Epithelial cell of prostate (primary cell): Measurements from ENCODE around the gene MAP3K5.
A peak's percentile ranks its signal among the peaks of the same experiment; 100 is the strongest.

Experiments used
- DNase-seq: peaks from one replicate; pipeline ENCODE4 v3.0.0-alpha.2; 2011; ENCODE audit warnings: low read depth, low spot score
- H3K27ac ChIP-seq: fragments of 450-650 bp; 2 replicates; pipeline ENCODE4 v1.5.1; 2017; ENCODE audit warnings: mild to moderate bottlenecking

MAP3K5 gene

GRCh38 chr6:136659991-136660499 is 132.2 kb downstream of the MAP3K5 start:
- H3K27ac ChIP-seq: no peak overlapping the region
- no peak for DNase-seq

GRCh38 chr6:136658711-136659110 is 133.6 kb downstream of the MAP3K5 start:
- H3K27ac ChIP-seq: no peak overlapping the region
- DNase-seq: no peak

DNA sequence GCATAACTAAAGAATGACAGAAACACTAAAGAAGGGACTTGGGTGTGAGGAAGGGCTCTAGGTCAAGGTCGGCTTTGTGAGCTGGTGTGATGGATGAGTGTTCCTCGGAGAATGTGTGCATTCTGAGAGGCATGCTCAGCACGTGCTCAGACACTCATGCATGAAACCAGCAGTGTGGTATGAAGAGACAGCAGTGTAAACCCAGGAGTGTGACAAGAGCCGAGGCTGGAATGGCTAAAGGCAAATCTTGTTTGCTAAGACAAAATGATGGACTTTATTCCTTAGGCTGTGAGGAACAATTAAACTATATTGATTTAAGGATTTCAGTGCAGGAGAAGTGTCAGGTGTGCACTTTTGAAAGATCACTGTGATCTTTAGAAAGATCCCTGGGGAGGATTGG is 134.6 kb downstream of the MAP3K5 start:
- H3K27ac ChIP-seq: no peak overlapping the region
- DNase-seq: no peak

- no peak for DNase-seq
- no peak overlapping the region for H3K27ac ChIP-seq
These were observed 136.2 kb downstream of the MAP3K5 start for GRCh38 chr6:136656121-136656520.

GRCh38 chr6:136655239-136656014 is 136.8 kb downstream of the MAP3K5 start:
- DNase-seq: no peak

DNA sequence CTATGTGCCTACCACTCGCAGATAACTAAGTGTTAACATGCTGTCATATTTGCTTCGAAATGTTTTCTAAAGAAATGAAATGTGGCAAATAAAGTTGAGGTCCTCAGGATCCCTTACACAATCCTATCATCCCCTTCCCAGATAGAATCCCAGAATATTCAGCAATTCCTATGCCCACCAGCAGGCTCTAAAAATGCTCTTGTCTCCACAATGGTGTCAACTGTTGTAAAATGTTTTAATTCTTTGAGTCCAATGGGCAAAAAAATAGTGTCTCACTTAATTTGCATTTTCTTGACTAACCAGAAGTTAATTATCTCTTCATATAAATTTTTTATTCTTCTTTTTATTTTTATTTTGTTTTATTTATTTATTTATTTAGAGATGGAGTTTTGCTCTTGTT is 138.2 kb downstream of the MAP3K5 start:
- DNase-seq: no peak
- no peak overlapping the region for H3K27ac ChIP-seq

More at GRCh38 chr6:136655239-136656014, 136.8 kb downstream of the MAP3K5 start:
- no peak overlapping the region for H3K27ac ChIP-seq

DNA sequence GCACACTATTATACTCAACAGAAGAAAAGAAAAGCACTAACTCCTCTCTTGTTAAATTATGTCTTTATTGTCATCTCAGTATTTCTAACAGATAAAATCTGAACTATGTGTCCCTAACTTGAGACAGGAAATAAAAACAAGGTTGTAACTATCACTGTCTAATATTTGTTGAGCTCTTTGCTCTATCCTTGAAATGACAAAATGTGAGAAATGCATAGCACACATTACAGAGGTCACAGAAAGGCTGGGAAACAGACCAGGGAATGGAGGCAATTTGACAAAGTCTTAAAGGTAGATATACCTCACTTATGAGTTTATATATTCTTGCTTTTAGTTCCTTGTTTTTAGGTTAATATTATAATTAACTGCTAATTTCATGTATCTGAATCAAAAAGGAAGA is 139.6 kb downstream of the MAP3K5 start:
- H3K27ac ChIP-seq: no peak overlapping the region
- DNase-seq: no peak

DNA sequence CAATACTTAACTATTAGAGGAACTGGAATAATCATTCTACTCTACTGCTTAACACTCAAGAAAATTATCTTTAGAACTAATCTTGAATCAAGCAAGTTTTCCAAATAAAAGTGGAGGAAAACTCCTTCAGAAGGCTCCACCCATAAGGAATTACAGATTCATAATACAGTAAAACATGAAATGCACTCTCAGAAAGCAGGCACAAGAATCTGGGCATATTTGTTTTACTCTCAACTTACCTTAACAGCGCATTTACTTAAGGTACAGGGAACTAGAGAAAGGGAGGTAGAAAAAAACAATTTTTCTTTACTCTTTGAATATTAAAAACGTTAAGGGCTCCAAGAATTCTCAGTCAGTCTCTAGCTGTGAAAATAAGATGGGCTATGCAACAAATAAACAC is 140.3 kb downstream of the MAP3K5 start:
- no peak overlapping the region for H3K27ac ChIP-seq
- no peak for DNase-seq

GRCh38 chr6:136647363-136647852 is 144.9 kb downstream of the MAP3K5 start:
- no peak for DNase-seq
- H3K27ac ChIP-seq: no peak overlapping the region

- no peak for DNase-seq
- no peak overlapping the region for H3K27ac ChIP-seq
These were observed 145.9 kb downstream of the MAP3K5 start for GRCh38 chr6:136646377-136646776.

DNA sequence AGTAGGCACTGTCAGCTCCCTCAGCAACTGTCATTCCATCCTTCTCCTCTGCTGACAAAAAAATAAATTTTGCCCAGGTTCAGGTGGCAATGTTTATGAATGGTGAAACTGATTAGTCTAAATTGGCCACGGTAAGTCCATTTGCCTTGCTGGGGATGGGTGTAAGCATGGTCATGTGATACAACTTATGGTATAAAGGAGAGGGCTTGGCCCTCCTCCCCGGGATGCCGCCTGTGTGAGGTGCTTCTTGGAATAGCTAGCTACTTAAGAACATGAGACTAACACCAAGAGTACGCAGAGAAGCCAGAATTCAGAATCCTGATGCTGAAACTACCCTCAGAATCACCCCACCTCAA is 147.7 kb downstream of the MAP3K5 start:
- no peak overlapping the region for H3K27ac ChIP-seq
- no peak for DNase-seq

DNA sequence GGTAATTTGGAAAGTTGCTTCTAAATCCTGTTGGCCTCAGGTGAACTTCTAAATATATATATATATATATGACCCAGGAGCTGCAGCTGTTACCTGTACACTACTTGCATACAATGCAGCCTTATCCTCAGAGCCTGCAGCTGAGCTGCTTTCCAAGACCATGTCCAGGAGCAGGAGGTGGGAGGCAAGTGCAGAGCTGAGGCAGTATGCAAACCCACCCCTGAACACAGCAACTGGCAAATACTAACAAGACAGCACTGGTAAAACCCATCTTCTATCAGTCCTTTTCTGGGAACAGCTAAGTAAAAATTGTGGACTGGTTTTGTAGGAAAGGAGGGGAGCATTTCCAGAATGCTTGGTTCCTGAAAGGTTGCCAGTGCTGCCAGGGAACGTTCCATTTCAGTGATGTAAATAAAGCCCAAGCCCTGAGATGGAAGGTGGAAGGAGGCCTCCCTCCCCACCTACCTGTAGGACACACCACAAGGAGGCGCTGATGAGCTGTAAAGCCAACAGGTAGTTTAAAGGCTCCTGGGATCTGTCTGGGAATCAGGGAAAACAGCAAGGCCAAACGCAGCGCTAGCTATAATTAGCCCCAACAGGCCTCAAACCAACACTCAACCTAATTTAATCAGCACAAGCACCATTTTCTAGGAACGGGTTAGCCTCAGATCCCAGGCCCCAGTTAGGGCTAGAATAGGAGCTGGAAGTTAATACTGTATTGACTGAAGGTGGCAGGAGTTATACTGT is 148.3 kb downstream of the MAP3K5 start:
- peak; percentile 34 for DNase-seq
- H3K27ac ChIP-seq: no peak overlapping the region

DNA sequence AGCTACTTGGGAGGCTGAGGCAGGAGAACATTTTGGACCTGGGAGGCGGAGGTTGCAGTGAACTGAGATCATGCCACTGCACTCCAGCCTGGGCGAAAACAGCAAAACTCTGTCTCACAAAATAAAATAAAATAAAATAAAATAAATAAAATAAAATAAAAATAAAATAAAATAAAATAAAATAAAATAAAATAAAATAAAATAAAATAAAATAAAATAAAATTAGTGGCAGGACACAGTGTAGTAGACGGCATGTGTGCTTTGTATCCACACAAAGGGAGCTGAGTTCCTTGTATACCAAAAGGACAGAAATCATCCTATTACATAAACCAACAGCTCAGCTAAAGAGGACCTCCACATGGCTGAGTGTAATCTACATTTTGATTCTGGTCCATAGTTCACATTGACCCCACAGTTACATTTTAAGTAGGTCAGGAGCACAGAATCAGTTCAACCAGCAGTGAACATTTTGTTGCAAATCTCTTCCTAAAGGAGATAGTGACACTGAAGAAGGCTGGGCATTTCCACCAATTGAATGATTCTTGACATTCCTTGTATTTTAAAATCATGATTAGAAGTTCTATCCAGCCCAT is 150.3 kb downstream of the MAP3K5 start:
- H3K27ac ChIP-seq: no peak overlapping the region
- DNase-seq: no peak

DNA sequence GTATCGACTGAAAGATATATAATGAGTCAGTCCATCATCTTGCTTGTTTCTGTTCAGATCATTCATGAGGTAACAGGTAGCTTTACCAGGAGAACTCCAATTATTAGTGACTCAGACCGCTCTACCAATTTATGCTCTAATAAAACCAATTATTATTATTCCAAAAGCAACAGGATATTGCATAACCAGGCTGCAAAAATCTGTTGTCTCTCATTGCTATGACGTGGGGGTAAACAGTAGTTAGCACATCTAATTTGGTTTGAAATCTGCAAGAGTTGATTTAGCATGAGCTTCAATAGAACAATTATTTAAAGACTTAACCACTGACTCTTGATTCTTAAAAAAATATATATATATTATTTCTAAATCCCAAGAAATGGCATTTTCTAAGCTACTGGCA is 151.1 kb downstream of the MAP3K5 start:
- no peak for DNase-seq
- no peak overlapping the region for H3K27ac ChIP-seq

- DNase-seq: no peak
- no peak overlapping the region for H3K27ac ChIP-seq
These were observed 152.0 kb downstream of the MAP3K5 start for GRCh38 chr6:136640132-136640915.

- DNase-seq: no peak
- H3K27ac ChIP-seq: no peak overlapping the region
These were observed 152.6 kb downstream of the MAP3K5 start for GRCh38 chr6:136639702-136640101.

- DNase-seq: no peak
- H3K27ac ChIP-seq: no peak overlapping the region
These were observed 156.7 kb downstream of the MAP3K5 start for GRCh38 chr6:136635615-136636014.

DNA sequence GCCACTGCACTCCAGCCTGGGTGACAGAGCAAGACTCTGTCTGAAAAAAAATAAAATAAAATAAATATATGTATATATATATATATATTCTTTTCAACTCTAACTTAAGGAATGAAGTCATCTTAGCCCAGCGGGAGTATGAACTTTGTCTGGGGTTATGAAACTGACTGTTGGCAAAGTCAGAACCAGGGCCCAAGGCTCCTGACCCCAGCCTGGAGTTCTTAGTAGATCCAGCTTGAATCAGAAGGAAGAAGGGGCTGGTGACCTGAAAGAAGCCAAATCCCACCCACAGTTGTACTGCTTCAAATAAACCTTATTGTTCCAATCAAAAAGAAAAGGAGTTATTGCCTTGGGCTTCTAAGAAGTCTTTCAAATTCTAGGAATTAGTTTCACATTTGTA is 158.9 kb downstream of the MAP3K5 start:
- no peak overlapping the region for H3K27ac ChIP-seq
- DNase-seq: no peak

DNA sequence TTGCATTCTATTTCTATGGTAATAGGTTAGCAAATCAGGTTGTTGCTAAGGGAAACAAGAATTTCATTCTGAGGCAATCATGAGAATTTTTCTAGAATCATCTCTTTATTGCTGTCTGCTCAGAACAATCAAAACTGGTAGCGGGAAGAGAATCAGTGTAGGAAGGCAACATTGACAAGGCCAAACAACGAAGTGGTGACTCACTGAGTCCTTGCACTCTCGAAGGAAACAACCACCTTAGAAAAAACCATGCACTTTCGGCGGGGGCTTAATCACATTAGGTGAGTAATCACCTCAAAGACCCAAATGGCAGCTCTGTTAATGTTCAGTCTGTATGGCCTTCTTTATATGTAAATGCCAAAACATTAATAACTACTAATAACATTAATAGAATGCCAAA is 163.3 kb downstream of the MAP3K5 start:
- no peak overlapping the region for H3K27ac ChIP-seq
- DNase-seq: no peak

- H3K27ac ChIP-seq: no peak overlapping the region
- DNase-seq: no peak
These were observed 165.1 kb downstream of the MAP3K5 start for GRCh38 chr6:136627191-136627590.
